GM12892 (cell line): ENCODE results near the gene DNAJC17.

ENCODE experiments used
- POLR2A ChIP-seq: IDR thresholded peaks from 2 replicates; pipeline ENCODE4 v1.6.1; 2011; ENCODE audit warnings: low read depth, low read length, control low read depth
- POLR2AphosphoS5 ChIP-seq: IDR thresholded peaks from 2 replicates; pipeline ENCODE4 v1.6.1; 2011; ENCODE audit warnings: low read depth, low read length, control low read depth
- TAF1 ChIP-seq: IDR thresholded peaks from 2 replicates; pipeline ENCODE4 v1.6.1; 2011; ENCODE audit warnings: low read depth, mild to moderate bottlenecking, control low read depth, low read length, borderline replicate concordance

GRCh38 chr15:40790718-40791117, 16.6 kb downstream of the DNAJC17 start:
- TF ChIP-seq POLR2AphosphoS5 (no peak), TAF1 (no peak), POLR2A (no peak)
